Stimulated activated CD8-positive, alpha-beta memory T cell treated with anti-CD3 and anti-CD28 coated beads, Interleukin-4, amount 100 ng/mL, for 24 hours (primary cell): ENCODE data around the gene SLC27A2.
A peak's percentile ranks its signal among the peaks of the same experiment; 100 is the strongest.
"Not testable (repeated sequence)": the region's sequence is repeated elsewhere in the genome, so short reads cannot be mapped to it uniquely, and the experiment has no call there.

Experiments used
- DNase-seq: peaks from one replicate; pipeline ENCODE4 v3.0.0-alpha.2; 2020; ENCODE audit warnings: low read depth

The SLC27A2 gene

DNA sequence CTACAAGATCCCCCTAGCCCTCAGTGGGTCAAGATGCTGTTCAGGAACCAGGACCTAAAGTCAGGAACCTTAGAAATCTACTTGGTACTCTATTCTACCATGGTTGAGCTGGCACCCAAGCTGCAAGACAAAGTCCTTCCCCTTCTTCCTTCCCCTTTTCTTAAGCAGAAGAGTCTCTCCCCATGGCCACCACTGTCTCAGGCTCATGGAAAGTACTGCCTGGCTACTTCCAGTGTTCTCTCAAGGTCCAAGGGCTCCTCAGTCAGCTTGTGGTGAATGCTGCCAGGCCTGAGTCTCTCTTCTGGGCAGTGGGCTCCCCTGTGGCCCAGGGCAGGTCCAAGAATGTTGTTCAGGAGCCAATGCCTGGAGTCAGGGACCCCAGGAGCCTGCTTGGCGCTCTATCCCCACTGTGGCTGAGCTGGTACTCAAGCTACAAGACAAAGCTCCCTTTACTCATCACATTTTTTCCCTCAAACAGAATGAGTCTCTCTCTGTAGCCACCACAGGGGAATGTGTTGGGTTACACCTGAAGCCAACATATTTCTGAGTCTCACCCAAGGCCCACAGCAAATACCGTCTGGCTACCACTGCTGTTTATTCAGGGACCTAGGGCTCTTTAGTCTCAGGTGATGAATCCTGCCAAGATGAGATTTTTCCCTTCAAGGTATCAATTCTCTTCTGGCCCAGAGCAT is 18.1 kb upstream of the SLC27A2 start:
- no peak for DNase-seq

- DNase-seq: no peak
Measured at GRCh38 chr15:50164458-50164857, 17.5 kb upstream of the SLC27A2 start.

DNA sequence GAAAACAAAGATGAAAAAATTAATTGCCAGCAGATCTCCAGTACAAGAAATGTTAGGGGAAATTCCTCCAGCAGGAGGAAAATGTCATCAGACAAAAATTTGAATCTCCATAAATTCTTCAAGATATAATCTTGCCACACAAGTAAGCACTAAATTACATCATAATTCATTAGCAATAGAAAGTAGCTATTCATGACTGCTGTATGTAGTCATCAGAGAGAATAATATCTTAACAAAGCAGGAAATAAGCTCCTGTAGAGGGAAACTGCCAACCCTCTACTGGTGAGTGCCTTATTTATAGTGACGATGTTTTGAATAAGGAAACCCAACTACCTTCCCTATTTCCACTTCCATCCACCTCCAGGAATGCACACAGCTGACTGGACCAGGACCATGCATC is 15.8 kb upstream of the SLC27A2 start:
- no peak for DNase-seq

DNA sequence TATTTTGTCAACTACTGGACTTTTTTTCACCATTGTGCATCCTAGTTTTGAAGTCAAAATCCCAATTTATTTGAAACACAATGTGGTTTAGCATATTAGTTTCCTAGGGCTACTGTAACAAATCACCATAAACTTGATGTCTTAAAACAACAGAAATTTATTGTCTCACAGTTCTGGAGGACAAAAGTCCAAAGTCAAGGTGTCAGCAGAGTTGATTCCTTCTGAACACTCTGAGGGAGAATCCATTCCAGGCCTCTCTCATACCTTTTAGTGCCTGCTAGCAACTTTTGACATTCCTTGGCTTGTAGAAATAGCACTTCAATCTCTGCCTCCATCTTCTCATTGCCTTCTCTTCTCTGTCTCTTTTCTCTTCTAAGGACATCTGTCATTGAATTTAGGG is 14.9 kb upstream of the SLC27A2 start:
- no peak for DNase-seq

- no peak for DNase-seq
Measured at GRCh38 chr15:50168379-50168778, 13.6 kb upstream of the SLC27A2 start.

GRCh38 chr15:50168783-50169411 is 13.1 kb upstream of the SLC27A2 start:
- no peak for DNase-seq

DNA sequence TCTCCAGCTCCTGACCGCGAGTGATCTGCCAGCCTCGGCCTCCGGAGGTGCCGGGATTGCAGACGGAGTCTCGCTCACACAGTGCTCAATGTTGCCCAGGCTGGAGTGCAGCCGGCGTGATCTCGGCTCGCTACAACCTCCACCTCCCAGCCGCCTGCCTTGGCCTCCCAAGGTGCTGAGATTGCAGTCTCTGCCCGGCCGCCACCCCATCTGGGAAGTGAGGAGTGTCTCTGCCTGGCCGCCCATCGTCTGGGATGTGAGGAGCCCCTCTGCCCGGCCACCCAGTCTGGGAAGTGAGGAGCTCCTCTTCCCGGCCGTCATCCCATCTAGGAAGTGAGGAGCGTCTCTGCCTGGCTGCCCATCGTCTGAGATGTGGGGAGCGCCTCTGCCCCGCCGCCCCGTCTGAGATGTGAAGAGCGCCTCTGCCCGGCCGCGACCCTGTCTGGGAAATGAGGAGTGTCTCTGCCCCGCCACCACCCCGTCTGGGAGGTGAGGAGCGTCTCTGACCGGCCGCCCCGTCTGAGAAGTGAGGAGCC is 9.6 kb upstream of the SLC27A2 start:
- DNase-seq: not testable (repeated sequence)

GRCh38 chr15:50176869-50177268 is 5.1 kb upstream of the SLC27A2 start:
- DNase-seq: no peak

GRCh38 chr15:50180091-50180490 is 1.9 kb upstream of the SLC27A2 start:
- no peak for DNase-seq

GRCh38 chr15:50180582-50180981 is 1.4 kb upstream of the SLC27A2 start:
- no peak for DNase-seq

DNA sequence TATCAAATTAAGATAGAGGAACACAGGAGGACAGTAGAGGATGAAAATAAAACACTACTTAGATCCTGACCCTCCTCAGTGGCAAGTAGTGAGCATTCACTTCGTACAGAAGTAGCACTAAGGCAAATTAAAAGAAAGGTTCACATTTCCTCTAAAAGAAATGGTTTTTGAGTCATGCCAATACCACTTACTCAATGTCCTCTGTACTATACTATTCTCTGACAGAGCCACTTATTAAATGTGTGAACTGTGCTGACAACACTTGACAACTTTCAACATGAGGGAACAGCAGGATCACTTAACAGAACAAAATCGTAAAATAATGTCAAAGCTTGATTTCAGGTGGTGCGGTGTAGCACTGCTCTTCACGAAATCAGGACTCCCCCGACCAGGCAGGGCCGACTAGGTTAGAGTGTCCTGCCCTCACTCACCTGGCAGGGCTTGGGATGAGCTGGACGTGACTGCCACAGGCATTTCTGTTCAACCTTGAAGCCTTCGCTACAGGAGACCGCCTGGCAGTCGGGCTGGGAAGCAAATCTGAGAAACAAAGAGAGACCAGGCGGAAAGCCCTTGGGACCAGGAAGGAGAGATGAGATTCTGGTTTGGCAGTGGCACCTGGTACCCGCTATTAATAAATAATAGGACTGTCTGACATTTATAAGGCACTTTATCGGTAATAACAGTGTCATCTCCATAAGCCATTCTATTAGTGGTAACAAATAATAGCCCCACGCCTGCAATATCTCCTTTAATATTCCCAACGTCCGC is 611 bp upstream of the SLC27A2 start:
- DNase-seq: no peak

DNA sequence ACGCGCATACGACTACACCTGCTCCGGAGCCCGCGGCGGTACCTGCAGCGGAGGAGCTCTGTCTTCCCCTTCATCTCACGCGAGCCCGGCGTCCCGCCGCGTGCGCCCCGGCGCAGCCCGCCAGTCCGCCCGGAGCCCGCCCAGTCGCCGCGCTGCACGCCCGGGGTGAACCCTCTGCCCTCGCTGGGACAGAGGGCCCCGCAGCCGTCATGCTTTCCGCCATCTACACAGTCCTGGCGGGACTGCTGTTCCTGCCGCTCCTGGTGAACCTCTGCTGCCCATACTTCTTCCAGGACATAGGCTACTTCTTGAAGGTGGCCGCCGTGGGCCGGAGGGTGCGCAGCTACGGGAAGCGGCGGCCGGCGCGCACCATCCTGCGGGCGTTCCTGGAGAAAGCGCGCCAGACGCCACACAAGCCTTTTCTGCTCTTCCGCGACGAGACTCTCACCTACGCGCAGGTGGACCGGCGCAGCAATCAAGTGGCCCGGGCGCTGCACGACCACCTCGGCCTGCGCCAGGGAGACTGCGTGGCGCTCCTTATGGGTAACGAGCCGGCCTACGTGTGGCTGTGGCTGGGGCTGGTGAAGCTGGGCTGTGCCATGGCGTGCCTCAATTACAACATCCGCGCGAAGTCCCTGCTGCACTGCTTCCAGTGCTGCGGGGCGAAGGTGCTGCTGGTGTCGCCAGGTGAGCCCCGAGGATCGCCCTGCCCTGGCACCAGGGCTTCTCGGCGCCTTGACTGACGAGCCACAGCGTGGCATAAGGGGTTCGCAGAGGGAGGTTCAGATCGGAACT is 420 bp downstream of the SLC27A2 start:
- peak; percentile 15 for DNase-seq

DNA sequence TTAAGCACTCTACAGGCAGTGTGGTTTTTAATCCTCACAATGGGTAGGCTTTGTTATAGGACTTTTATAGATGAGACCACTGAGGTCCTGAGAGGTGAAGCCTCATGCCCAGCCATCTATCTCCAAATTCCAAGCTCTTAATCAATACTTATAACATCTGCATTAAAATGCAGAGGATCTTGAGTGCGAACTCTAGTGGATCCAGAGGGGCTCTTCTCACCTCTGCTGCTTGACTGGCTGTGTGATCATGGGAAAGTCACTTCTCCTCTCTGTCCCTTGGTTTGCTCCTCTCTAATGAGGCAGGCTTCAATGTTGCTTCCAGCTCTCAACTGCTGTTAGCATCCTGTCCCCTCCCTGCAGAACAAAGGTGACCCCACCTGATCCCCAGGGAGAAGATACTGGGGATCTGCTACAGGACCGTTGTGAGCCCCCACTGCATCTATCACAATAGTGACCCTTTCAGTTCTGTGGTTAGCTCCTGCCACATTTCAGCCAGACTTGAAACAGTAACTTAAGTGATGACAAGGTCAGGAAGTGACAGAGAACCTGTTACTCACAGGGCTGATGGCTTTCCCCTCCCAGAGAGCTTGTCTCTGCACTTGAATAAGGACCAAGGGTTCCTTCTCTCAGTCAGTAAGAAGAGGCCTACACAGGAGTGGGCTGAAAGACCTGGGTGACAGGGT is 1.3 kb downstream of the SLC27A2 start:
- no peak for DNase-seq

GRCh38 chr15:50184863-50185504 is 3.0 kb downstream of the SLC27A2 start:
- no peak for DNase-seq

- DNase-seq: no peak
Measured at GRCh38 chr15:50186090-50186489, 4.1 kb downstream of the SLC27A2 start.

- no peak for DNase-seq
Measured at GRCh38 chr15:50186752-50187151, 4.8 kb downstream of the SLC27A2 start.

GRCh38 chr15:50187525-50187924 is 5.5 kb downstream of the SLC27A2 start:
- DNase-seq: no peak

DNA sequence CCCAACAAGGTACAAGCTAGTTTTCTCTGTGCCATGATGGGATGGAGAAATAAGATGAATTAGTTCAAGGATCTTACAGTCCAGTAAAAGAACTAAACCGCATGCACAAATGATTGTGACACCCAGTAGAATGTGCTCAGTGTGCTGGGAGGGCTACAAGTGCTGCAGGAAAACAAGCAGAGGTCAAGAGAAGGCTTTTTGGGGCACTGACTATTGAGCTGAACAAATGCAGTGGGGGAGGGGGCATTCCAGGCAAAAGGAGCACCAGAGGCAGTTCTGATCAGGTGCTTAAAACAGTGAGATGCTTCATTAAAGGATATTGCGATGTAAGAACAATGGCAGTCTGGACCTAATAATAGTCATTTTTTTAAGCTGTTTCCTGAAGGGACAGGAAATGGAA is 6.0 kb downstream of the SLC27A2 start:
- DNase-seq: no peak

GRCh38 chr15:50188793-50189192 is 6.8 kb downstream of the SLC27A2 start:
- not testable (repeated sequence) for DNase-seq

DNA sequence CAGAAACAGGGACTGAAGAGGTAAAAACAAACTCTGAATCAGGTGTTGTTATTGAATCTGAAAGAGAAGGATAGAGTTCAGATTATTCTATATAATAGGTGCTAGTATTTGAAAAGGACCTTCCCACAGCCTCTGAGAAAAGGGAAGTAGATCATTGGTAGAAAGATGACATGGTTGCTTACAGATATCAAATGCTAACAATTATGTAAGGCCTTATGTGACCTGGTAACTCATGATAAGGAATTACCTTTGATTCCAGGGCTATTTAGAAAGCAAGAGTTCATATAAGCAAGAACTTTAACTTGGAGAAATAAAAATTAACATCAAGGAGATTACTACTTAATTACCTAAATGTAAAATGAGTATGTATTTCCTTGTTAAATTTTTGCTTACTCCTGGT is 7.6 kb downstream of the SLC27A2 start:
- no peak for DNase-seq

DNA sequence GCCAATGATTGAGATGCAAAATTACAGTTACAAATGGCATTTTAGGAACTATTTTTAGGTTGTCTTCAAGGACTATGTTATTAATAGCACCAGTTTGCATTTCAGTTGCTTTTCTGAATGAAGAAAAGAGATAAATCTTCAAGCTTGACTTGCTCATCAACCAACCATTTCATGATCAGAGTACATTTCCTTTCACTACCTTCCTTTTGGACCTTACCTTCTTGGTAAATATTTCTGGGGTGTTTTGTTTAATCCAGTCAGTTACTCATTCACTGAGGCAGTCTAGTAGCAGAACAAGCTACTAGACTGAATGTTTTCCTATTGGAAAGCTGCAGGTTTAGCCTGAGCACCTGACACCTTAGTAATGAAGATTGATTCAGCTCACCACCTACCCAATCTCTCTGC is 8.2 kb downstream of the SLC27A2 start:
- no peak for DNase-seq
